ENCODE measurements around the gene TWIST2. TPM values are rescaled to one million over a fixed set of nuclear protein-coding genes. Genes with fewer than 3 reads are reported as not detected.

Gene TWIST2
- polyA plus RNA-seq, 3 donors = 0.43 to 0.49 (median 0.43) TPM

- no peaks in the 10 kb centered on the region for H3K4me1 ChIP-seq (ENCODE audit: control insufficient read depth in 1 of 2, insufficient read depth in 2 of 2, low read length in 2 of 2)
- no peaks in the 10 kb centered on the region for H3K36me3 ChIP-seq (replicated peaks in 1 of 2; ENCODE audit: control insufficient read depth in 1 of 2, insufficient read depth in 2 of 2, low read length in 2 of 2)
- H3K27ac ChIP-seq (ENCODE audit: low read depth in 1 of 2, low read length in 2 of 2) = no peak overlapping the region
- H3K4me2 ChIP-seq (replicated peaks; ENCODE audit: extremely low read depth, low read length, poor library complexity, severe bottlenecking) = no peak overlapping the region
- H3K9ac ChIP-seq (ENCODE audit: insufficient read depth, low read length, poor library complexity, severe bottlenecking) = no peak overlapping the region
- intact Hi-C loops (cut with micrococcal nuclease) = no loop called here
- Mint-ChIP-seq H3K4me1 (no peaks in the 10 kb centered on the region), H3K4me3 (no peak overlapping the region), H3K27ac (no peak overlapping the region), H3K36me3 (no peaks in the 10 kb centered on the region), H3K27me3 (ENCODE audit: low read depth in 3 of 3) (peaks cover 3 to 23% (median 17%) of the 10 kb centered on the region in 3 donors), H3K9me3 (peaks cover 0 to 8% (median 1%) of the 10 kb centered on the region in 7 donors)
- no peaks in the 10 kb centered on the region for H3K27me3 ChIP-seq (ENCODE audit: control insufficient read depth in 2 of 2, insufficient read depth in 2 of 2, low read length in 2 of 2)
- 88% methylated on average over 4 of the region's 8 CpGs for WGBS (ENCODE audit: insufficient coverage)
- H2AFZ ChIP-seq (ENCODE audit: insufficient read depth, low read depth, low read length, poor library complexity, severe bottlenecking) = no peak overlapping the region
- no peaks in the 10 kb centered on the region for H3K9me3 ChIP-seq (replicated peaks in 1 of 2; ENCODE audit: control insufficient read depth in 1 of 2, insufficient read depth in 1 of 2, low read length in 2 of 2)
- no peak for TF ChIP-seq CTCF (IDR thresholded peaks at IDR 0.05)
- H4K20me1 ChIP-seq (ENCODE audit: insufficient read depth, low read length) = no peaks in the 10 kb centered on the region
- H3K4me3 ChIP-seq (replicated peaks in 1 of 3; ENCODE audit: low read depth in 2 of 3, low read length in 3 of 3) = no peak overlapping the region
- no peak for DNase-seq
- H3K79me2 ChIP-seq (ENCODE audit: insufficient read depth, low read length) = no peaks in the 10 kb centered on the region
These were observed 30.3 kb downstream of the TWIST2 start for GRCh38 chr2:238878051-238878735.

- no peaks in the 10 kb centered on the region for H3K36me3 ChIP-seq (replicated peaks in 1 of 2; ENCODE audit: control insufficient read depth in 1 of 2, insufficient read depth in 2 of 2, low read length in 2 of 2)
- Mint-ChIP-seq H3K9me3 (peaks cover 0 to 8% (median 1%) of the 10 kb centered on the region in 7 donors), H3K27ac (no peak overlapping the region), H3K4me1 (no peaks in the 10 kb centered on the region), H3K36me3 (no peaks in the 10 kb centered on the region), H3K27me3 (ENCODE audit: low read depth in 3 of 3) (peaks cover 6 to 21% (median 20%) of the 10 kb centered on the region in 3 donors), H3K4me3 (no peak overlapping the region)
- intact Hi-C loops (cut with micrococcal nuclease) = no loop called here
- no peaks in the 10 kb centered on the region for H3K27me3 ChIP-seq (ENCODE audit: control insufficient read depth in 2 of 2, insufficient read depth in 2 of 2, low read length in 2 of 2)
- H3K79me2 ChIP-seq (ENCODE audit: insufficient read depth, low read length) = no peaks in the 10 kb centered on the region
- DNase-seq = no peak
- no peaks in the 10 kb centered on the region for H3K4me1 ChIP-seq (ENCODE audit: control insufficient read depth in 1 of 2, insufficient read depth in 2 of 2, low read length in 2 of 2)
- no peak overlapping the region for H3K4me3 ChIP-seq (replicated peaks in 1 of 3; ENCODE audit: low read depth in 2 of 3, low read length in 3 of 3)
- no peak overlapping the region for H3K27ac ChIP-seq (ENCODE audit: low read depth in 1 of 2, low read length in 2 of 2)
- H3K9me3 ChIP-seq (replicated peaks in 1 of 2; ENCODE audit: control insufficient read depth in 1 of 2, insufficient read depth in 1 of 2, low read length in 2 of 2) = no peaks in the 10 kb centered on the region
- H4K20me1 ChIP-seq (ENCODE audit: insufficient read depth, low read length) = no peaks in the 10 kb centered on the region
- no peak overlapping the region for H3K4me2 ChIP-seq (replicated peaks; ENCODE audit: extremely low read depth, low read length, poor library complexity, severe bottlenecking)
- 81% methylated on average over 6 of the region's 6 CpGs for WGBS (ENCODE audit: insufficient coverage)
- no peak overlapping the region for H2AFZ ChIP-seq (ENCODE audit: insufficient read depth, low read depth, low read length, poor library complexity, severe bottlenecking)
- no peak overlapping the region for H3K9ac ChIP-seq (ENCODE audit: insufficient read depth, low read length, poor library complexity, severe bottlenecking)
- no peak for TF ChIP-seq CTCF (IDR thresholded peaks at IDR 0.05)
These were observed 31.2 kb downstream of the TWIST2 start for GRCh38 chr2:238879043-238879442.

All from CD14-positive monocyte (primary cell).